ENCODE results near the gene DUS2. TPM values are rescaled to one million over a fixed set of nuclear protein-coding genes. Genes with fewer than 3 reads are reported as not detected.
"Not testable (repeated sequence)": the region's sequence is repeated elsewhere in the genome, so short reads cannot be mapped to it uniquely, and the experiment has no call there.

The DUS2 gene
- polyA plus RNA-seq, 4 donors: 7.6 to 12.6 (median 10.0) TPM

DNA sequence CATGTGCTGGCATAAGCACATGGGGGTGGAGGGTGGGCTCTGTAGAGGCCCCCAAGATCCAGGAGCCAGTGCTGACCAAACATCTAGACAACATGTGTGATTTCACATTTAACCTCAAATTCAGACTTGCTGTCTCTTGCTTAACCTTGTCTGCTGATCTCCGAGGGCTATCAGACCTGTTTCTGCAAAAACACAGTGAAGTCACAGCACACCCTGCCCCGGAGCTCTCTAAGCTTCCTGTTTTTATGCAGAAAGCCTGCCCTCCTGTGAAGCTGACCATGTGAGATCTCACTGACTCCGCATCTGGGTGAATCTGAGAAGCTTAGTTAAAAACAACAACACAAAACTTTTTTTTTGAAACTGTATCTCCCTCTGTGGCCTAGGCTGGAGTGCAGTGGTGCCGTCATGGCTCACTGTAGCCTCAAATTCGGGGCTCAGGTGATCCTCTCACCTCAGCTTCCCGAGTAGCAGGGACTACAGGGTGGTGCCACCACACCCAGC is 17.2 kb upstream of the DUS2 start:
- Histone ChIP-seq H3K27ac (ENCODE audit: low read depth in 1 of 3, low read length in 2 of 3) (peak overlapping the region in 2 of 3 donors; percentile 1 to 84), H3K4me1 (ENCODE audit: control insufficient read depth in 3 of 3, insufficient read depth in 2 of 3, low read depth in 1 of 3, low read length in 2 of 3) (no peaks in the 10 kb centered on the region), H3K36me3 (ENCODE audit: control insufficient read depth in 3 of 3, insufficient read depth in 2 of 3, low read depth in 1 of 3, low read length in 3 of 3) (no peaks in the 10 kb centered on the region), H3K9me3 (ENCODE audit: control insufficient read depth in 2 of 2, insufficient read depth in 1 of 2, low read depth in 1 of 2, low read length in 1 of 2) (no peaks in the 10 kb centered on the region), H3K27me3 (ENCODE audit: control insufficient read depth in 3 of 3, insufficient read depth in 3 of 3, low read length in 3 of 3) (no peaks in the 10 kb centered on the region), H3K4me3 (ENCODE audit: low read depth in 1 of 3, low read length in 3 of 3) (no peak overlapping the region)
- DNase-seq (peak in 1 of 2 donors; percentile 14), FAIRE-seq (no peak)
- WGBS, 3 donors: 35 to 46% (median 36%) methylated on average over 6 of the region's 6 CpGs

GRCh38 chr16:68009157-68009735 is 13.8 kb upstream of the DUS2 start:
- Histone ChIP-seq H3K4me1 (ENCODE audit: control insufficient read depth in 3 of 3, insufficient read depth in 2 of 3, low read depth in 1 of 3, low read length in 2 of 3) (no peaks in the 10 kb centered on the region), H3K27me3 (ENCODE audit: control insufficient read depth in 3 of 3, insufficient read depth in 3 of 3, low read length in 3 of 3) (peaks cover 0 to 3% (median 0%) of the 10 kb centered on the region in 3 donors), H3K4me3 (ENCODE audit: low read depth in 1 of 3, low read length in 3 of 3) (no peak overlapping the region), H3K27ac (ENCODE audit: low read depth in 1 of 3, low read length in 2 of 3) (no peak overlapping the region), H3K9me3 (ENCODE audit: control insufficient read depth in 2 of 2, insufficient read depth in 1 of 2, low read depth in 1 of 2, low read length in 1 of 2) (no peaks in the 10 kb centered on the region), H3K36me3 (ENCODE audit: control insufficient read depth in 3 of 3, insufficient read depth in 2 of 3, low read depth in 1 of 3, low read length in 3 of 3) (no peaks in the 10 kb centered on the region)
- no peak for FAIRE-seq
- no peak for DNase-seq
- WGBS, 3 donors: 70 to 81% (median 71%) methylated on average over 9 of the region's 9 CpGs

DNA sequence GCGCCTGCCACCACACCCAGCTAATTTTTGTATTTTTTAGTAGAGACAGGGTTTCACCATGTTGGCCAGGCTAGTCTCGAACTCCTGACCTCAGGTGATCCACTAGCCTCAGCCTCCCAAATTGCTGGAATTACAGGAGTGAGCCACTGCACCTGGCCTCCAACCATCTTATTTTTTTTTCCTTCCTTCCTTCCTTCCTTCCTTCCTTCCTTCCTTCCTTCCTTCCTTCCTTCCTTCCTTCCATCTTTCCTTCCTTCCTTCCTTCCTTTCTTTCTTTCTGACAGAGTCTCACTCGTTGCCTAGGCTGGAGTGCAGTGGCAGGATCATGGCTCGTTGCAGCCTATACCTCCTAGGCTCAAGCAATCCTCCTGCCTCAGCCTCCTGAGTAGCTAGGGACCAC is 13.2 kb upstream of the DUS2 start:
- not testable (repeated sequence) for H3K4me3 ChIP-seq (ENCODE audit: low read depth in 1 of 3, low read length in 3 of 3)
- 71 to 83% (median 79%) methylated on average over 4 of the region's 4 CpGs for WGBS, 3 donors

DNA sequence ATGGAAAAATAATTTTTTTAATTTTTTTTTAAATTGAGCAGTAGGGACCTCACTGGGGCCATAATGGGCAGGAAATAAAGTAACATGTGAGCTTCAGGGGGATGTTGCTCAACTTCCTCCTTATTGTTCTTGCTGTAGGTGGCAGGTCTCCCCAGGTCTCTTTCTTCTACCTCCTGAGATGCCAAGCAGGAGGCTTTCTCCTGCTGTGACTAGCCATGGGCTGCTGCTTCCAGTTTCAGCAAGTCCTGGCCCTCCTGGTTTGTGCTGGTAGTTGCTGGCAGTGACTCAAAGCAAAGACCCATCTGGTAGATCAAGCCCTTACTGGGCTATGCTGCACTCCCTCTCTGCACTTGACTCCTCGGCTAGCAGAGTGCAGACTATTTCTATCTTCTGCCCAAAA is 9.6 kb upstream of the DUS2 start:
- DNase-seq (no peak), FAIRE-seq (no peak)
- H3K9me3 ChIP-seq (ENCODE audit: control insufficient read depth in 2 of 2, insufficient read depth in 1 of 2, low read depth in 1 of 2, low read length in 1 of 2): no peaks in the 10 kb centered on the region
- 50 to 72% (median 59%) methylated on average over 1 of the region's 1 CpG for WGBS, 3 donors
- no peak overlapping the region for H3K27ac ChIP-seq (ENCODE audit: low read depth in 1 of 3, low read length in 2 of 3)
- H3K36me3 ChIP-seq (ENCODE audit: control insufficient read depth in 3 of 3, insufficient read depth in 2 of 3, low read depth in 1 of 3, low read length in 3 of 3): no peaks in the 10 kb centered on the region
- H3K4me3 ChIP-seq (ENCODE audit: low read depth in 1 of 3, low read length in 3 of 3): no peak overlapping the region
- H3K27me3 ChIP-seq (ENCODE audit: control insufficient read depth in 3 of 3, insufficient read depth in 3 of 3, low read length in 3 of 3): peaks cover 0 to 4% (median 0%) of the 10 kb centered on the region in 3 donors
- H3K4me1 ChIP-seq (ENCODE audit: control insufficient read depth in 3 of 3, insufficient read depth in 2 of 3, low read depth in 1 of 3, low read length in 2 of 3): no peaks in the 10 kb centered on the region

More for the DNA sequence above, 13.2 kb upstream of the DUS2 start:
- not testable (repeated sequence) for H3K4me1 ChIP-seq (ENCODE audit: control insufficient read depth in 3 of 3, insufficient read depth in 2 of 3, low read depth in 1 of 3, low read length in 2 of 3); DNase-seq; FAIRE-seq; H3K36me3 ChIP-seq (ENCODE audit: control insufficient read depth in 3 of 3, insufficient read depth in 2 of 3, low read depth in 1 of 3, low read length in 3 of 3); H3K9me3 ChIP-seq (ENCODE audit: control insufficient read depth in 2 of 2, insufficient read depth in 1 of 2, low read depth in 1 of 2, low read length in 1 of 2); H3K27me3 ChIP-seq (ENCODE audit: control insufficient read depth in 3 of 3, insufficient read depth in 3 of 3, low read length in 3 of 3); H3K27ac ChIP-seq (ENCODE audit: low read depth in 1 of 3, low read length in 2 of 3)

DNA sequence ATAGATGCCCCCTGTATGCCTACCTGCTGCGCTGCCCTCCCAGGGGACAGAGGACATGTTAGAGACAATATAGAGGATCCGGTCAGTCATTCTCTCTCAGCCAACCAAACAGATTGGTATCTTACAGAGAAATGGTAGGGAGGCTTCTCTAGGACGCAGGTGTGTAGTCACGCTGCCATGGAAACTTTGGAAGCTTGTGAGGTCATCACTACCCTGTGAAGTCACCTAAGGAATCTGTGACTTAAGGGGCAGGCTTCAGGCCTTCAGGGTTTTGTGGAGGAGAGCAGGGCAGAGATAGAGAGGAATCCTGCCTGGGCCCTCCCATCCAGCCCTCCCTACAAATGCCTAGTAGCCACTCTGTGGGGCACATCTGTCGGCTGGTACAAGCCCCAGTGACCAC is 7.4 kb upstream of the DUS2 start, which contains the start of gene DPEP2NB:
Gene DPEP2NB (minus strand): TSS at position 231 of the 400 bp plus-strand sequence. CDS start 141 bp downstream, at position 90.
- DNase-seq (no peak), FAIRE-seq (no peak)
- Histone ChIP-seq H3K27me3 (ENCODE audit: control insufficient read depth in 3 of 3, insufficient read depth in 3 of 3, low read length in 3 of 3) (peaks cover 0 to 4% (median 0%) of the 10 kb centered on the region in 3 donors), H3K9me3 (ENCODE audit: control insufficient read depth in 2 of 2, insufficient read depth in 1 of 2, low read depth in 1 of 2, low read length in 1 of 2) (no peaks in the 10 kb centered on the region), H3K27ac (ENCODE audit: low read depth in 1 of 3, low read length in 2 of 3) (no peak within 1 kb of the TSS), H3K4me3 (ENCODE audit: low read depth in 1 of 3, low read length in 3 of 3) (no peak within 1 kb of the TSS), H3K36me3 (ENCODE audit: control insufficient read depth in 3 of 3, insufficient read depth in 2 of 3, low read depth in 1 of 3, low read length in 3 of 3) (no peaks in the 10 kb centered on the region), H3K4me1 (ENCODE audit: control insufficient read depth in 3 of 3, insufficient read depth in 2 of 3, low read depth in 1 of 3, low read length in 2 of 3) (no peaks in the 10 kb centered on the region)
- 73 to 83% (median 79%) methylated on average over 5 of the region's 5 CpGs for WGBS, 3 donors

DNA sequence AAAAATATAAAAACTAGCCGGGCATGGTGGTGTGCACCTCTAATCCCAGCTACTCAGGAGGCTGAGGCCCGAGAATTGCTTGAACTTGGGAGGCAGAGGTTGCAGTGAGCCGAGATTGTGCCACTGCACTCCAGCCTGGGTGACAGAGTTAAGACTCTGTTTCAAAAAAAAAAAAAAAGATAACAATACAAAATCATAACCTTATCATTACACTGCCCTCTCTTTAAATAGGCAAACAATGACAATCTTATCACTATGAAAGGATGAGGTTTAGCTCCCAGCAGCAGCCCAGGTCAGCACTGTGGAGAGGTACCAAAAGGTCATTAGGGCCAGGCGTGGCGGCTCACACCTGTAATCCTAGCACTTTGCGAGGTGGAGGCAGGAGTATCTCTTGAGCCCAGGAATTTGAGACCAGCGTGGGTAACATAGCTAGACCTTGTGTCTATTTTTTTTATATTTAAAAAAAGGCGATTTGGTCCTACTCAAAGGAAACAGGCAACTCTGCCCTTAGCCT is 3.9 kb upstream of the DUS2 start:
- no peak overlapping the region for H3K27ac ChIP-seq (ENCODE audit: low read depth in 1 of 3, low read length in 2 of 3)
- H3K36me3 ChIP-seq (ENCODE audit: control insufficient read depth in 3 of 3, insufficient read depth in 2 of 3, low read depth in 1 of 3, low read length in 3 of 3): peaks cover 0 to 10% (median 0%) of the 10 kb centered on the region in 3 donors
- WGBS, 3 donors: 36 to 66% (median 55%) methylated on average over 8 of the region's 8 CpGs
- H3K9me3 ChIP-seq (ENCODE audit: control insufficient read depth in 2 of 2, insufficient read depth in 1 of 2, low read depth in 1 of 2, low read length in 1 of 2): no peaks in the 10 kb centered on the region
- H3K27me3 ChIP-seq (ENCODE audit: control insufficient read depth in 3 of 3, insufficient read depth in 3 of 3, low read length in 3 of 3): peaks cover 0 to 1% (median 0%) of the 10 kb centered on the region in 3 donors
- FAIRE-seq (no peak), DNase-seq (no peak)
- H3K4me3 ChIP-seq (ENCODE audit: low read depth in 1 of 3, low read length in 3 of 3): no peak overlapping the region
- peaks cover 0 to 14% (median 10%) of the 10 kb centered on the region in 3 donors for H3K4me1 ChIP-seq (ENCODE audit: control insufficient read depth in 3 of 3, insufficient read depth in 2 of 3, low read depth in 1 of 3, low read length in 2 of 3)

DNA sequence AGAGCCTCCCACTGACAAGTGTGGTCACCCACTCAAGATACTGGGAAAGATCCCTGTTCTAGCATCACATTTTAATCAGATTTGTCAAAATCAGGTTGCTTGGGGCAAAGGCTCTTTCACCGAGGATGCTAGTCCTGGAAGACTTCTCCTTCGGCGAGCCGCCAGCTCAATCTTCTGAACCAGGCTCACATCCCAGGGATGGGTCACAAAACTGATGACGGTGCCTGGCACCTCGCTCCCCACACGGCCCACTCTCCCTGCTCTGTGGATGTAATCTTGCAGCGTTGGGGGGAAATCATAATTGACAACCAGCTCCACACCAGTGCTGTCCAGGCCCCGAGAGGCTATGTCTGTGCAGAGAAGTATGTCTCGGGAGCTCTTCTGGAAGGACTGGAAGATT is 1.6 kb upstream of the DUS2 start:
- DNase-seq (no peak), FAIRE-seq (no peak)
- H3K27ac ChIP-seq (ENCODE audit: low read depth in 1 of 3, low read length in 2 of 3): no peak overlapping the region
- peaks cover 0 to 16% (median 0%) of the 10 kb centered on the region in 3 donors for H3K36me3 ChIP-seq (ENCODE audit: control insufficient read depth in 3 of 3, insufficient read depth in 2 of 3, low read depth in 1 of 3, low read length in 3 of 3)
- H3K4me3 ChIP-seq (ENCODE audit: low read depth in 1 of 3, low read length in 3 of 3): peak overlapping the region in 1 of 3 donors; percentile 87
- H3K27me3 ChIP-seq (ENCODE audit: control insufficient read depth in 3 of 3, insufficient read depth in 3 of 3, low read length in 3 of 3): no peaks in the 10 kb centered on the region
- WGBS, 3 donors: 91 to 96% (median 96%) methylated on average over 10 of the region's 10 CpGs
- H3K9me3 ChIP-seq (ENCODE audit: control insufficient read depth in 2 of 2, insufficient read depth in 1 of 2, low read depth in 1 of 2, low read length in 1 of 2): no peaks in the 10 kb centered on the region
- H3K4me1 ChIP-seq (ENCODE audit: control insufficient read depth in 3 of 3, insufficient read depth in 2 of 3, low read depth in 1 of 3, low read length in 2 of 3): peaks cover 0 to 15% (median 10%) of the 10 kb centered on the region in 3 donors

DNA sequence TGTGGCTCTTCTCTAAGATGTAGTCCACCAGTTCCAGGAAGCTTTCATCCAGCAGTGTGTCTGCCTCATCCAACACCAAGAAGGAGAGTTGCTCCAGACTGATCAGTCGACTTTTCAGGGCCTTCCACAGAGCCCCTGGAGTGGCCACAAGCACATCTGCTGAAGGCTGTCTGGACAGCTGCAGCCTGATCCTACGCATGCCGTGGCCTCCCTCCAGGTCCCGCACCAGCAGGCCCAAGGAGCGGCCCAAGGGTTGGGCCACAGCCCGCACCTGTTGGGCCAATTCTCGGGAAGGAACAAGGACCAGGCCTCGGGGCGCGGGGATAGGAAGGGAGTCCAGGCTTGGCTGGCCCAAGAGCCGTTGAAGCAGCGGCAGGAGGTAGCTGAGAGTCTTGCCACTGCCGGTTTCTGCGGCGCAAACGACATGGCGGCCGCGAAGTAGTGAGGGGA is 781 bp upstream of the DUS2 start:
- FAIRE-seq: no peak
- H3K36me3 ChIP-seq (ENCODE audit: control insufficient read depth in 3 of 3, insufficient read depth in 2 of 3, low read depth in 1 of 3, low read length in 3 of 3): peaks cover 0 to 18% (median 0%) of the 10 kb centered on the region in 3 donors
- H3K27ac ChIP-seq (ENCODE audit: low read depth in 1 of 3, low read length in 2 of 3): peak overlapping the region in 2 of 3 donors; percentile 83 to 91
- no peak for DNase-seq
- peak overlapping the region; percentile 78 to 95 (median 87) for H3K4me3 ChIP-seq (ENCODE audit: low read depth in 1 of 3, low read length in 3 of 3)
- H3K27me3 ChIP-seq (ENCODE audit: control insufficient read depth in 3 of 3, insufficient read depth in 3 of 3, low read length in 3 of 3): no peaks in the 10 kb centered on the region
- H3K9me3 ChIP-seq (ENCODE audit: control insufficient read depth in 2 of 2, insufficient read depth in 1 of 2, low read depth in 1 of 2, low read length in 1 of 2): no peaks in the 10 kb centered on the region
- H3K4me1 ChIP-seq (ENCODE audit: control insufficient read depth in 3 of 3, insufficient read depth in 2 of 3, low read depth in 1 of 3, low read length in 2 of 3): peaks cover 0 to 15% (median 10%) of the 10 kb centered on the region in 3 donors
- 3 to 9% (median 8%) methylated on average over 19 of the region's 19 CpGs for WGBS, 3 donors
